Omental fat pad (tissue), 4 donors: ENCODE data around the gene NCOA7. TPM values are rescaled to one million over a fixed set of nuclear protein-coding genes. Genes with fewer than 3 reads are reported as not detected.

ENCODE experiments used
- ATAC-seq: fragments of 150-250 bp; one replicate; pipeline ENCODE4 v1.9.1; 2016; ENCODE audit warnings: mild to moderate bottlenecking, moderate library complexity; ENCODE audit not compliant: low FRiP score
- DNase-seq: peaks from one replicate; pipeline ENCODE4 v3.0.0-alpha.2; 2019; ENCODE audit warnings: low spot score
- CTCF ChIP-seq, 3 donors: fragments of 450-650 bp; IDR thresholded peaks; one replicate each; pipeline ENCODE4 v1.5.1; 2016 to 2017; ENCODE audit warnings: antibody characterized with exemption in 3 of 3, mild to moderate bottlenecking in 3 of 3, moderate library complexity in 2 of 3
- total RNA-seq, 4 donors: library from RNA; depleted of rRNA; stranded (reverse); fragments of >200 nt; gene quantifications; one replicate each; pipeline ENCODE4 v1.1.0, GENCODE V29; 2016

Gene NCOA7
- total RNA-seq, 4 donors from 2014 or later: 35.3 to 137 (median 53.1) TPM

GRCh38 chr6:125957845-125958244 lies 167.1 kb downstream of the NCOA7 start:
- DNase-seq (no peak), ATAC-seq (peak; percentile 48)
- TF ChIP-seq CTCF (IDR thresholded peaks at IDR 0.05): no peak

GRCh38 chr6:125959041-125959440 lies 168.3 kb downstream of the NCOA7 start:
- TF ChIP-seq CTCF (IDR thresholded peaks at IDR 0.05): no peak
- ATAC-seq: no peak
- DNase-seq: no peak

- DNase-seq: no peak
- TF ChIP-seq CTCF (IDR thresholded peaks at IDR 0.05): no peak
- no peak for ATAC-seq
Observed at GRCh38 chr6:125961117-125961516, 170.4 kb downstream of the NCOA7 start.

- no peak for DNase-seq
- ATAC-seq: no peak
- no peak for TF ChIP-seq CTCF (IDR thresholded peaks at IDR 0.05)
Observed at GRCh38 chr6:125962900-125963497, 172.2 kb downstream of the NCOA7 start.

GRCh38 chr6:125963817-125964216 lies 173.1 kb downstream of the NCOA7 start:
- TF ChIP-seq CTCF (IDR thresholded peaks at IDR 0.05): no peak
- ATAC-seq: no peak
- DNase-seq: no peak

GRCh38 chr6:125966569-125966968 lies 175.8 kb downstream of the NCOA7 start:
- TF ChIP-seq CTCF (IDR thresholded peaks at IDR 0.05): no peak
- no peak for DNase-seq
- ATAC-seq: no peak

- ATAC-seq (no peak), DNase-seq (no peak)
- TF ChIP-seq CTCF (IDR thresholded peaks at IDR 0.05): no peak
Observed at GRCh38 chr6:125968493-125968892, 177.7 kb downstream of the NCOA7 start.
